H9 (cell line): ENCODE results near the gene GRID1. TPM values are rescaled to one million over a fixed set of nuclear protein-coding genes. Genes with fewer than 3 reads are reported as not detected.

ENCODE experiments used
- DNase-seq: peaks from one replicate; pipeline ENCODE4 v3.0.0-alpha.2; 2017
- H2AFZ ChIP-seq: one replicate; pipeline ENCODE4 v1.6.1; 2013; ENCODE audit warnings: mild to moderate bottlenecking, low read length, control low read depth, moderate library complexity
- H2AK5ac ChIP-seq: 2 replicates; pipeline ENCODE4 v1.6.1; 2013; ENCODE audit warnings: low read length, control low read depth, mixed read lengths; ENCODE audit not compliant: insufficient read length
- H2BK120ac ChIP-seq: one replicate; pipeline ENCODE4 v1.6.1; 2013; ENCODE audit warnings: low read depth, mild to moderate bottlenecking, low read length, control low read depth, inconsistent platforms; ENCODE audit not compliant: poor library complexity, severe bottlenecking
- H2BK12ac ChIP-seq: 2 replicates; pipeline ENCODE4 v1.6.1; 2013; ENCODE audit warnings: low read length, control low read depth, mixed read lengths, low read depth; ENCODE audit not compliant: insufficient read length
- H2BK15ac ChIP-seq: 2 replicates; pipeline ENCODE4 v1.6.1; 2013; ENCODE audit warnings: low read depth, low read length, control low read depth
- H2BK20ac ChIP-seq: one replicate; pipeline ENCODE4 v1.6.1; 2013; ENCODE audit warnings: low read depth, mild to moderate bottlenecking, low read length, control low read depth, inconsistent platforms; ENCODE audit not compliant: poor library complexity, severe bottlenecking
- H2BK5ac ChIP-seq: 2 replicates; pipeline ENCODE4 v1.6.1; 2013; ENCODE audit warnings: low read length, control low read depth, mixed read lengths; ENCODE audit not compliant: insufficient read length
- H3K14ac ChIP-seq: 2 replicates; pipeline ENCODE4 v1.6.1; 2013; ENCODE audit warnings: low read length, control low read depth; ENCODE audit not compliant: insufficient read depth
- H3K18ac ChIP-seq: 2 replicates; pipeline ENCODE4 v1.6.1; 2013; ENCODE audit warnings: low read depth, mild to moderate bottlenecking, mixed read lengths, low read length, control low read depth; ENCODE audit not compliant: insufficient read length
- H3K23ac ChIP-seq: 2 replicates; pipeline ENCODE4 v1.6.1; 2013; ENCODE audit warnings: low read length, control low read depth, mixed read lengths, low read depth; ENCODE audit not compliant: insufficient read length
- H3K23me2 ChIP-seq: 2 replicates; pipeline ENCODE4 v1.6.1; 2013; ENCODE audit warnings: low read depth, mild to moderate bottlenecking, mixed read lengths, low read length, control low read depth; ENCODE audit not compliant: insufficient read length, poor library complexity, severe bottlenecking
- H3K27ac ChIP-seq: 2 replicates; pipeline ENCODE4 v1.5.1; 2013; ENCODE audit warnings: low read length, control low read depth, mixed read lengths, low read depth; ENCODE audit not compliant: insufficient read length
- H3K27me3 ChIP-seq: 2 replicates; pipeline ENCODE4 v1.6.1; 2013; ENCODE audit warnings: low read length, control low read depth, inconsistent platforms; ENCODE audit not compliant: insufficient read depth
- H3K4ac ChIP-seq: 2 replicates; pipeline ENCODE4 v1.6.1; 2013; ENCODE audit warnings: low read depth, mild to moderate bottlenecking, control low read depth, inconsistent platforms, low read length, moderate library complexity
- H3K4me1 ChIP-seq: 2 replicates; pipeline ENCODE4 v1.6.1; 2013; ENCODE audit warnings: low read length, control low read depth, inconsistent platforms; ENCODE audit not compliant: insufficient read depth
- H3K4me2 ChIP-seq: 2 replicates; pipeline ENCODE4 v1.6.1; 2013; ENCODE audit warnings: low read length, control low read depth, mixed read lengths; ENCODE audit not compliant: insufficient read length, insufficient read depth
- H3K56ac ChIP-seq: 2 replicates; pipeline ENCODE4 v1.6.1; 2013; ENCODE audit warnings: low read depth, mild to moderate bottlenecking, mixed read lengths, low read length, control low read depth; ENCODE audit not compliant: insufficient read length
- H3K79me1 ChIP-seq: 2 replicates; pipeline ENCODE4 v1.6.1; 2013; ENCODE audit warnings: low read depth, mild to moderate bottlenecking, moderate library complexity, low read length, control low read depth, inconsistent platforms; ENCODE audit not compliant: insufficient read depth, poor library complexity, severe bottlenecking
- H3K79me2 ChIP-seq: 2 replicates; pipeline ENCODE4 v1.6.1; 2013; ENCODE audit warnings: low read length, control low read depth, inconsistent platforms; ENCODE audit not compliant: insufficient read depth
- H3K9ac ChIP-seq: 2 replicates; pipeline ENCODE4 v1.6.1; 2013; ENCODE audit warnings: low read length, control low read depth, mixed read lengths; ENCODE audit not compliant: insufficient read length; ENCODE audit errors: extremely low read depth
- H3K9me3 ChIP-seq: one replicate; pipeline ENCODE4 v1.6.1; 2013; ENCODE audit warnings: low read depth, low read length, inconsistent platforms; ENCODE audit not compliant: control insufficient read depth
- H3T11ph ChIP-seq: one replicate; pipeline ENCODE4 v1.6.1; 2013; ENCODE audit warnings: mild to moderate bottlenecking, low read length, control low read depth, inconsistent platforms
- H4K20me1 ChIP-seq: one replicate; pipeline ENCODE4 v1.6.1; 2013; ENCODE audit not compliant: control insufficient read depth, insufficient read length, insufficient read depth
- H4K5ac ChIP-seq: 2 replicates; pipeline ENCODE4 v1.6.1; 2013; ENCODE audit warnings: low read depth, mild to moderate bottlenecking, mixed read lengths, low read length, control low read depth; ENCODE audit not compliant: insufficient read length
- H4K8ac ChIP-seq: replicated peaks from 2 replicates; pipeline ENCODE4 v1.6.1; 2013; ENCODE audit warnings: low read length, control low read depth, mixed read lengths, low read depth; ENCODE audit not compliant: insufficient read length
- H4K91ac ChIP-seq: 2 replicates; pipeline ENCODE4 v1.6.1; 2013; ENCODE audit warnings: low read depth, mild to moderate bottlenecking, moderate library complexity, mixed read lengths, low read length, control low read depth; ENCODE audit not compliant: insufficient read length
- H3K27ac Mint-ChIP-seq, 3 experiments: 2 replicates in 2 of 3; 3 replicates in 1 of 3; pipeline ENCODE4 v1.8.0; 2020 to 2021; ENCODE audit warnings: mixed read lengths in 3 of 3, mild to moderate bottlenecking in 1 of 3, moderate library complexity in 1 of 3
- H3K27me3 Mint-ChIP-seq: 2 replicates; pipeline ENCODE4 v1.8.0; 2021; ENCODE audit warnings: low read depth, mild to moderate bottlenecking, moderate library complexity, mixed read lengths
- H3K36me3 Mint-ChIP-seq, 3 experiments: 2 replicates in 2 of 3; 3 replicates in 1 of 3; pipeline ENCODE4 v1.8.0; 2020 to 2021; ENCODE audit warnings: low read depth in 3 of 3, mixed read lengths in 3 of 3; ENCODE audit not compliant: insufficient read depth in 1 of 3
- H3K4me1 Mint-ChIP-seq, 2 experiments: 2 replicates each; pipeline ENCODE4 v1.8.0; 2020; ENCODE audit warnings: mixed read lengths in 2 of 2
- H3K4me3 Mint-ChIP-seq, 2 experiments: 2 replicates in 1 of 2; 3 replicates in 1 of 2; pipeline ENCODE4 v1.8.0; 2020 to 2021; ENCODE audit warnings: mild to moderate bottlenecking in 2 of 2, mixed read lengths in 2 of 2, moderate library complexity in 1 of 2
- H3K9me3 Mint-ChIP-seq, 2 experiments: 2 replicates in 1 of 2; 3 replicates in 1 of 2; pipeline ENCODE4 v1.8.0; 2020; ENCODE audit warnings: mild to moderate bottlenecking in 2 of 2, mixed read lengths in 2 of 2, moderate library complexity in 1 of 2
- WGBS: extraction: QIAGEN DNeasy Blood & Tissue Kit; methylation state at CpG from one replicate; pipeline ENCODE4 v1.1.7; 2013; ENCODE audit warnings: missing lambda C conversion rate, low lambda C conversion rate, mixed read lengths; ENCODE audit not compliant: insufficient read length; ENCODE audit errors: extremely low coverage; 5-methylcytosine and 5-hydroxymethylcytosine counted together
- total RNA-seq: library from RNA; stranded (reverse); gene quantifications from 2 replicates; pipeline ENCODE4 v1.2.1, GENCODE V29; 2021
- TF ChIP-seq, protein P1 (sequence below): fragments of 200-600 bp; sonication (generic); conservative IDR thresholded peaks from 3 replicates; pipeline ENCODE4 v1.8.0; 2021; ENCODE audit warnings: antibody characterized with exemption, mild to moderate bottlenecking

GRID1 gene
- total RNA-seq, 1 experiment from 2014 or later, result 0.35 TPM

- Histone ChIP-seq H4K91ac (no peak overlapping the region), H3K18ac (no peak overlapping the region), H3K27ac (no peak overlapping the region), H2AK5ac (no peak overlapping the region), H4K5ac (no peak overlapping the region), H2AFZ (no peak overlapping the region), H2BK120ac (no peak overlapping the region), H3T11ph (no peak overlapping the region), H3K14ac (no peak overlapping the region), H4K20me1 (no peaks in the 10 kb centered on the region), H2BK15ac (no peak overlapping the region), H3K4me2 (no peak overlapping the region), H3K23me2 (no peaks in the 10 kb centered on the region), H4K8ac (no peak overlapping the region), H3K79me2 (no peaks in the 10 kb centered on the region), H3K9me3 (no peaks in the 10 kb centered on the region), H3K56ac (no peak overlapping the region), H3K27me3 (no peaks in the 10 kb centered on the region), H3K4ac (no peak overlapping the region), H3K23ac (no peak overlapping the region), H2BK20ac (no peak overlapping the region), H3K79me1 (no peaks in the 10 kb centered on the region), H3K9ac (no peak overlapping the region), H3K4me1 (no peaks in the 10 kb centered on the region), H2BK12ac (no peak overlapping the region), H2BK5ac (no peak overlapping the region)
- Mint-ChIP-seq H3K4me1 (no peaks in the 10 kb centered on the region), H3K27me3 (peaks cover 2% of the 10 kb centered on the region; the same call in 1 of the 2 replicates), H3K4me3 (no peak overlapping the region), H3K27ac (no peak overlapping the region), H3K36me3 (no peaks in the 10 kb centered on the region), H3K9me3 (no peaks in the 10 kb centered on the region)
- TF ChIP-seq, protein P1, sequence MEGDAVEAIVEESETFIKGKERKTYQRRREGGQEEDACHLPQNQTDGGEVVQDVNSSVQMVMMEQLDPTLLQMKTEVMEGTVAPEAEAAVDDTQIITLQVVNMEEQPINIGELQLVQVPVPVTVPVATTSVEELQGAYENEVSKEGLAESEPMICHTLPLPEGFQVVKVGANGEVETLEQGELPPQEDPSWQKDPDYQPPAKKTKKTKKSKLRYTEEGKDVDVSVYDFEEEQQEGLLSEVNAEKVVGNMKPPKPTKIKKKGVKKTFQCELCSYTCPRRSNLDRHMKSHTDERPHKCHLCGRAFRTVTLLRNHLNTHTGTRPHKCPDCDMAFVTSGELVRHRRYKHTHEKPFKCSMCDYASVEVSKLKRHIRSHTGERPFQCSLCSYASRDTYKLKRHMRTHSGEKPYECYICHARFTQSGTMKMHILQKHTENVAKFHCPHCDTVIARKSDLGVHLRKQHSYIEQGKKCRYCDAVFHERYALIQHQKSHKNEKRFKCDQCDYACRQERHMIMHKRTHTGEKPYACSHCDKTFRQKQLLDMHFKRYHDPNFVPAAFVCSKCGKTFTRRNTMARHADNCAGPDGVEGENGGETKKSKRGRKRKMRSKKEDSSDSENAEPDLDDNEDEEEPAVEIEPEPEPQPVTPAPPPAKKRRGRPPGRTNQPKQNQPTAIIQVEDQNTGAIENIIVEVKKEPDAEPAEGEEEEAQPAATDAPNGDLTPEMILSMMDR, result no peak
- WGBS, result no CpG with 5 or more reads among the region's 1 CpG
- no peak for DNase-seq
Measured at GRCh38 chr10:85936161-85936560, 430.4 kb downstream of the GRID1 start.
